ENCODE measurements around the gene PTPN1.

PTPN1 gene

GRCh38 chr20:50580842-50581544, 70.8 kb downstream of the PTPN1 start:
- TF ChIP-seq CTCF (IDR thresholded peaks at IDR 0.05; ENCODE audit: low read depth, low read length): no peak
- H3K4me3 ChIP-seq (replicated peaks in 1 of 2; ENCODE audit: low read depth in 2 of 2, low read length in 2 of 2): no peak overlapping the region
- no peak for DNase-seq (ENCODE audit: low read depth in 2 of 2)

- H3K4me3 ChIP-seq (replicated peaks in 1 of 2; ENCODE audit: low read depth in 2 of 2, low read length in 2 of 2): no peak overlapping the region
- no peak for TF ChIP-seq CTCF (IDR thresholded peaks at IDR 0.05; ENCODE audit: low read depth, low read length)
- no peak for DNase-seq (ENCODE audit: low read depth in 2 of 2)
Observed at GRCh38 chr20:50582092-50582491, 71.9 kb downstream of the PTPN1 start.

GRCh38 chr20:50582591-50583234, 72.5 kb downstream of the PTPN1 start:
- TF ChIP-seq CTCF (IDR thresholded peaks at IDR 0.05; ENCODE audit: low read depth, low read length): no peak
- H3K4me3 ChIP-seq (replicated peaks in 1 of 2; ENCODE audit: low read depth in 2 of 2, low read length in 2 of 2): no peak overlapping the region
- no peak for DNase-seq (ENCODE audit: low read depth in 2 of 2)

GRCh38 chr20:50583442-50584150, 73.4 kb downstream of the PTPN1 start:
- TF ChIP-seq CTCF (IDR thresholded peaks at IDR 0.05; ENCODE audit: low read depth, low read length): no peak
- DNase-seq (ENCODE audit: low read depth in 2 of 2): no peak

GRCh38 chr20:50584687-50585086, 74.5 kb downstream of the PTPN1 start:
- TF ChIP-seq CTCF (IDR thresholded peaks at IDR 0.05; ENCODE audit: low read depth, low read length): no peak
- DNase-seq (ENCODE audit: low read depth in 2 of 2): no peak
- H3K4me3 ChIP-seq (replicated peaks in 1 of 2; ENCODE audit: low read depth in 2 of 2, low read length in 2 of 2): no peak overlapping the region

More at GRCh38 chr20:50583442-50584150, 73.4 kb downstream of the PTPN1 start:
- no peak overlapping the region for H3K4me3 ChIP-seq (replicated peaks in 1 of 2; ENCODE audit: low read depth in 2 of 2, low read length in 2 of 2)

GRCh38 chr20:50585214-50585613, 75.0 kb downstream of the PTPN1 start:
- DNase-seq (ENCODE audit: low read depth in 2 of 2): no peak
- H3K4me3 ChIP-seq (replicated peaks in 1 of 2; ENCODE audit: low read depth in 2 of 2, low read length in 2 of 2): no peak overlapping the region
- no peak for TF ChIP-seq CTCF (IDR thresholded peaks at IDR 0.05; ENCODE audit: low read depth, low read length)
